ENCODE measurements around the gene C19orf47.

The C19orf47 gene

GRCh38 chr19:40362160-40362559 is 14.0 kb upstream of the C19orf47 start:
- H3K9me2 ChIP-seq (replicated peaks; ENCODE audit: insufficient read depth, low read length) = no peaks in the 10 kb centered on the region
- no peaks in the 10 kb centered on the region for H3K27me3 ChIP-seq (ENCODE audit: low read length)
- H3K4me2 ChIP-seq (ENCODE audit: low read depth, low read length, poor library complexity, severe bottlenecking) = no peak overlapping the region

GRCh38 chr19:40360708-40361241 is 12.6 kb upstream of the C19orf47 start:
- H3K36me3 ChIP-seq (ENCODE audit: low read length) = no peaks in the 10 kb centered on the region
- no peaks in the 10 kb centered on the region for H4K20me1 ChIP-seq (ENCODE audit: low read depth, low read length)
- no peaks in the 10 kb centered on the region for H3K79me2 ChIP-seq (ENCODE audit: insufficient read depth, low read length)
- no peaks in the 10 kb centered on the region for H3K9me2 ChIP-seq (replicated peaks; ENCODE audit: insufficient read depth, low read length)
- H3K4me3 ChIP-seq (ENCODE audit: insufficient read depth, low read length, poor library complexity, severe bottlenecking) = no peak overlapping the region
- H3K4me2 ChIP-seq (ENCODE audit: low read depth, low read length, poor library complexity, severe bottlenecking) = no peak overlapping the region
- TF ChIP-seq CTCF (IDR thresholded peaks at IDR 0.05; ENCODE audit: insufficient read depth, low read length, poor library complexity, severe bottlenecking) = no peak
- TF ChIP-seq EZH2phosphoT487 (conservative IDR thresholded peaks at IDR 0.05; ENCODE audit: low read length) = no peak
- no peak overlapping the region for H3K27ac ChIP-seq (ENCODE audit: low read depth, low read length)
- H3K27me3 ChIP-seq (ENCODE audit: low read length) = no peaks in the 10 kb centered on the region
- no peak overlapping the region for H3K9ac ChIP-seq (ENCODE audit: low read length)
- H2AFZ ChIP-seq (ENCODE audit: low read depth, low read length, severe bottlenecking) = no peak overlapping the region
- H3K9me3 ChIP-seq (ENCODE audit: insufficient read depth, low read length) = no peaks in the 10 kb centered on the region
- H3F3A ChIP-seq (ENCODE audit: insufficient read depth) = no peaks in the 10 kb centered on the region

More at GRCh38 chr19:40362160-40362559, 14.0 kb upstream of the C19orf47 start:
- H3K27ac ChIP-seq (ENCODE audit: low read depth, low read length) = no peak overlapping the region
- no peak overlapping the region for H2AFZ ChIP-seq (ENCODE audit: low read depth, low read length, severe bottlenecking)
- no peaks in the 10 kb centered on the region for H4K20me1 ChIP-seq (ENCODE audit: low read depth, low read length)
- no peak for TF ChIP-seq EZH2phosphoT487 (conservative IDR thresholded peaks at IDR 0.05; ENCODE audit: low read length)
- TF ChIP-seq CTCF (IDR thresholded peaks at IDR 0.05; ENCODE audit: insufficient read depth, low read length, poor library complexity, severe bottlenecking) = no peak
- H3K36me3 ChIP-seq (ENCODE audit: low read length) = no peaks in the 10 kb centered on the region
- H3F3A ChIP-seq (ENCODE audit: insufficient read depth) = no peaks in the 10 kb centered on the region
- H3K79me2 ChIP-seq (ENCODE audit: insufficient read depth, low read length) = no peaks in the 10 kb centered on the region
- no peak overlapping the region for H3K9ac ChIP-seq (ENCODE audit: low read length)
- H3K4me3 ChIP-seq (ENCODE audit: insufficient read depth, low read length, poor library complexity, severe bottlenecking) = no peak overlapping the region
- no peaks in the 10 kb centered on the region for H3K9me3 ChIP-seq (ENCODE audit: insufficient read depth, low read length)

- Histone ChIP-seq H3F3A (ENCODE audit: insufficient read depth) (no peaks in the 10 kb centered on the region), H3K9me3 (ENCODE audit: insufficient read depth, low read length) (no peaks in the 10 kb centered on the region), H4K20me1 (ENCODE audit: low read depth, low read length) (no peaks in the 10 kb centered on the region), H3K4me3 (ENCODE audit: insufficient read depth, low read length, poor library complexity, severe bottlenecking) (no peak overlapping the region), H2AFZ (ENCODE audit: low read depth, low read length, severe bottlenecking) (no peak overlapping the region), H3K27ac (ENCODE audit: low read depth, low read length) (no peak overlapping the region), H3K9ac (ENCODE audit: low read length) (no peak overlapping the region), H3K4me2 (ENCODE audit: low read depth, low read length, poor library complexity, severe bottlenecking) (no peak overlapping the region), H3K9me2 (replicated peaks; ENCODE audit: insufficient read depth, low read length) (no peaks in the 10 kb centered on the region), H3K79me2 (ENCODE audit: insufficient read depth, low read length) (no peaks in the 10 kb centered on the region), H3K27me3 (ENCODE audit: low read length) (no peaks in the 10 kb centered on the region), H3K36me3 (ENCODE audit: low read length) (no peaks in the 10 kb centered on the region)
- no peak for TF ChIP-seq EZH2phosphoT487 (conservative IDR thresholded peaks at IDR 0.05; ENCODE audit: low read length)
- TF ChIP-seq CTCF (IDR thresholded peaks at IDR 0.05; ENCODE audit: insufficient read depth, low read length, poor library complexity, severe bottlenecking) = no peak
These were observed 12.0 kb upstream of the C19orf47 start for GRCh38 chr19:40360020-40360707.

Measured in SU-DHL-6 (cell line).